ENCODE data around the gene SFT2D1.
"Not testable (repeated sequence)": the region's sequence is repeated elsewhere in the genome, so short reads cannot be mapped to it uniquely, and the experiment has no call there.

SFT2D1 gene

GRCh38 chr6:166362427-166362826 lies 20.1 kb upstream of the SFT2D1 start:
- not testable (repeated sequence) for FAIRE-seq

GRCh38 chr6:166361077-166361429 lies 18.7 kb upstream of the SFT2D1 start:
- FAIRE-seq = no peak

GRCh38 chr6:166360243-166361076 lies 18.1 kb upstream of the SFT2D1 start:
- FAIRE-seq = no peak

GRCh38 chr6:166355552-166355951 lies 13.2 kb upstream of the SFT2D1 start:
- no peak for FAIRE-seq

- no peak for FAIRE-seq
These were observed 12.6 kb upstream of the SFT2D1 start for GRCh38 chr6:166354965-166355364.

GRCh38 chr6:166354143-166354542 lies 11.8 kb upstream of the SFT2D1 start:
- no peak for FAIRE-seq

GRCh38 chr6:166353507-166353906 lies 11.2 kb upstream of the SFT2D1 start:
- FAIRE-seq = no peak

GRCh38 chr6:166352923-166353322 lies 10.6 kb upstream of the SFT2D1 start:
- FAIRE-seq = no peak

- no peak for FAIRE-seq
These were observed 9.5 kb upstream of the SFT2D1 start for GRCh38 chr6:166351715-166352285.

- no peak for FAIRE-seq
These were observed 6.1 kb upstream of the SFT2D1 start for GRCh38 chr6:166348305-166348949.

- no peak for FAIRE-seq
These were observed 4.6 kb upstream of the SFT2D1 start for GRCh38 chr6:166346965-166347364.

- FAIRE-seq = no peak
These were observed 4.1 kb upstream of the SFT2D1 start for GRCh38 chr6:166346449-166346848.

GRCh38 chr6:166345672-166346071 lies 3.3 kb upstream of the SFT2D1 start:
- not testable (repeated sequence) for FAIRE-seq

GRCh38 chr6:166344921-166345320 lies 2.6 kb upstream of the SFT2D1 start:
- FAIRE-seq = not testable (repeated sequence)

GRCh38 chr6:166344240-166344639 lies 1.9 kb upstream of the SFT2D1 start:
- FAIRE-seq = no peak

- no peak for FAIRE-seq
These were observed 774 bp upstream of the SFT2D1 start for GRCh38 chr6:166343150-166343487.

GRCh38 chr6:166341977-166342348 lies 382 bp downstream of the SFT2D1 start:
- no peak for FAIRE-seq

- no peak for FAIRE-seq
These were observed 881 bp downstream of the SFT2D1 start for GRCh38 chr6:166341464-166341863.

- no peak for FAIRE-seq
These were observed 3.5 kb downstream of the SFT2D1 start for GRCh38 chr6:166338854-166339253.

- FAIRE-seq = no peak
These were observed 5.5 kb downstream of the SFT2D1 start for GRCh38 chr6:166336847-166337246.

- no peak for FAIRE-seq
These were observed 6.7 kb downstream of the SFT2D1 start for GRCh38 chr6:166335378-166336302.

- no peak for FAIRE-seq
These were observed 7.5 kb downstream of the SFT2D1 start for GRCh38 chr6:166334878-166335277.

Measured in G401.6 (cell line).